Activated CD4-positive, alpha-beta T cell treated with anti-CD3 and anti-CD28 coated beads, Interleukin-2, amount 10 ng/mL, durations not matched to agents 24 days and 14 days (primary cell): ENCODE data around the gene EPHB3. TPM values are rescaled to one million over a fixed set of nuclear protein-coding genes. Genes with fewer than 3 reads are reported as not detected.

Source experiments
- DNase-seq: peaks from one replicate; pipeline ENCODE4 v3.0.0; 2022
- H3K27ac Mint-ChIP-seq: one replicate; pipeline ENCODE4 v1.8.0; 2022; ENCODE audit warnings: mild to moderate bottlenecking, mixed read lengths
- H3K27me3 Mint-ChIP-seq: one replicate; pipeline ENCODE4 v1.8.0; 2022; ENCODE audit warnings: mixed read lengths
- H3K36me3 Mint-ChIP-seq: one replicate; pipeline ENCODE4 v1.8.0; 2022; ENCODE audit warnings: low read depth, mild to moderate bottlenecking, mixed read lengths
- H3K4me1 Mint-ChIP-seq: one replicate; pipeline ENCODE4 v1.8.0; 2021; ENCODE audit warnings: mixed read lengths
- H3K4me3 Mint-ChIP-seq: one replicate; pipeline ENCODE4 v1.8.0; 2022; ENCODE audit warnings: mild to moderate bottlenecking, moderate library complexity, mixed read lengths
- H3K9me3 Mint-ChIP-seq: one replicate; pipeline ENCODE4 v1.8.0; 2021; ENCODE audit warnings: mixed read lengths
- intact Hi-C: fragments of 100-400 bp; cut with micrococcal nuclease; formaldehyde crosslinking; loops from one replicate; pipeline ENCODE4 v1.15.1; 2023
- total RNA-seq: library from RNA; stranded (reverse); gene quantifications from 2 replicates; pipeline ENCODE4 v1.2.3, GENCODE V29; 2022

The EPHB3 gene
- total RNA-seq, 1 donor from 2014 or later, result 0.05 TPM

DNA sequence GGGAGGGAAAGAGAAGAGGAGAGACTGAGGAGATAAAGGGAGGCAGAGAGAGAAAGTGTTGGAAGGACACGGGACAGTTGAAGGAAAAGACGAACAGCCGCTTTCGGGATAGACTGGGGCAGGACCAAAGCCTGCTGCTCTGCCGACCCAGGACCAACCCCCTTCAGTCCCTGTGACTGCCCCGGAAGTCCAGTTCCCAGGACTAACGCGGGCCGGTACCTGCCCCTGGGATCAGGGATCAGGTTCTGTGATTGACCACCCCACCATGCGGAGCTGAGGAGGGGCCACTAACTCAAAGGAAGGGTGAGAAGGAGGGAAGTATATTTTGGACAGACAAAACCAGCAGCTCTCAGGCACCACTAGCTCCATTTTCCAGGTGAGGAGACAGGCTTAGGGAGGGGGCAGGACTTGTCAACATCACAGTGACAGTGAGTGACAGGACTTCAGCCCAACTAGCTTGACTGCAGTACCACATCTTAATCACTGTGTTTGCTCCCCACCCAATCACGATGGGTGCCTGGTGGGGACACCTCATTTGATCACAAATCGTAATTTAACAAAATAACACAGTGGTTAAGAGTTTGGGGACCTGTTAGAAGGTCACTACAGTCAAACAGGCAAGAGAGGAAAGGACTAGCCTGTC, 9.8 kb upstream of the EPHB3 start:
- H3K27me3 Mint-ChIP-seq, result peaks cover 11% of the 10 kb centered on the region
- intact Hi-C loops, result no loop called here
- peaks cover 4% of the 10 kb centered on the region for H3K4me1 Mint-ChIP-seq
- H3K9me3 Mint-ChIP-seq, result no peaks in the 10 kb centered on the region
- no peak overlapping the region for H3K27ac Mint-ChIP-seq
- no peaks in the 10 kb centered on the region for H3K36me3 Mint-ChIP-seq
- H3K4me3 Mint-ChIP-seq, result no peak overlapping the region
- no peak for DNase-seq

DNA sequence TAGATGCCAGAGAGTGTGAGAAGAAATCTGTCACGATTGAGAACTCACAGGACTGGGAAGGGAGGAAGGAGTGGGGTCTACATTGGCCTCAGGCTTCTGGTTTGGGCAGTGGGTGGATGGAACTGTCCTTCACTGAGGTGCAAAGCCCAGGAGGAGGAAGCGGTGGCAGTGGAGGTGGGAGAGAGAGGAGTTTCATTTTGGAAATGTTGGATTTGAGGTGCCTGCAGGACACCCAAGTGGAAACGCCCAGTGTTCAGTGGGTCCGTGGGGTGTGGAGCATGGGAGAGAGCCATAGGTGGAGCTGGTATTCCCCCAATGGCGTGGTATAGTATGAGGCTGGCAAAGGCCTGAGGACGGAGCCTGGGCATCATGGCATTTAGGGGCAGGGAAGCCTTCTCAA, 9.3 kb upstream of the EPHB3 start:
- peaks cover 7% of the 10 kb centered on the region for H3K4me1 Mint-ChIP-seq
- peaks cover 12% of the 10 kb centered on the region for H3K27me3 Mint-ChIP-seq
- intact Hi-C loops, result no loop called here
- no peak for DNase-seq
- H3K36me3 Mint-ChIP-seq, result no peaks in the 10 kb centered on the region
- H3K27ac Mint-ChIP-seq, result no peak overlapping the region
- no peak overlapping the region for H3K4me3 Mint-ChIP-seq
- H3K9me3 Mint-ChIP-seq, result no peaks in the 10 kb centered on the region

DNA sequence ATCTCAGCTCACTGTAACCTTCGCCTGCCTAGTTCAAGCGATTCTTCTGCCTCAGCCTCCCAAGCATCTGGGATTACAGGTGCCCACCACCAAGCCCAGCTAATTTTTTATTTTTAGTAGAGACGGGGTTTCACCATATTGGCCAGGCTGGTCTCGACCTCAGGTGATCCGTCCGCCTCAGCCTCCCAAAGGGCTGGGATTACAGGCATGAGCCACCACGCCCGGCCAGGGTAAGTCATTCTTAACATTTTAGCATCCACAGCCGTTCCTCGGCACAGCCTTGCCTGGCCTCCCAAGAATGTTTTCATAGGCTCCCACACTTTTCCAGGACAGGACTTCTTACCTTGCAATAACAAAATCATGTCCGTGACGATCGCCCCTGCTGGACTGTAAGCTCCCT, 8.7 kb upstream of the EPHB3 start:
- DNase-seq, result no peak
- Mint-ChIP-seq H3K9me3 (no peaks in the 10 kb centered on the region), H3K27me3 (peaks cover 16% of the 10 kb centered on the region), H3K27ac (no peak overlapping the region), H3K4me1 (peaks cover 9% of the 10 kb centered on the region), H3K4me3 (no peak overlapping the region), H3K36me3 (no peaks in the 10 kb centered on the region)
- intact Hi-C loops, result no loop called here

GRCh38 chr3:184553385-184553784, 8.2 kb upstream of the EPHB3 start:
- H3K4me1 Mint-ChIP-seq, result peaks cover 9% of the 10 kb centered on the region
- H3K36me3 Mint-ChIP-seq, result no peaks in the 10 kb centered on the region

DNA sequence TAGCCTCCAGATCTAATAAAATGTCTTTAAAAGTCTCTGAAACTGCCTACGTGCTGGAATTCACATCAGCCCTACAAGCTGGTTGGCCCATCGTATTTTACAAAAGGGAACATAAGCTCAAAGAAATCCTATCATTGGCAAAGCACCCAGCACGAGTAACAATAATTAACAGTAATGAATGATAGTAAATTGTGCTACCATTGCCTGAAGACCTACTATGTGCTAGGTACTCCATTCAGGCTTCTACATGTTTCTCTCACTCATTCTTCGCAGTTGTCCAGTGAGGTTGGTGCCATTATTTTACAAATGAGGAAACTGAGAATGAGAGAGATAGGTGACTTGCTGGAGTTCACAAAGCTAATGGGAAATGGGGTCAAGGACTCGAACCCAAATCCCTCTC, 7.1 kb upstream of the EPHB3 start:
- intact Hi-C loops, result no loop called here
- no peak for DNase-seq
- Mint-ChIP-seq H3K36me3 (no peaks in the 10 kb centered on the region), H3K27me3 (peaks cover 24% of the 10 kb centered on the region), H3K27ac (no peak overlapping the region), H3K4me1 (peaks cover 9% of the 10 kb centered on the region), H3K9me3 (no peaks in the 10 kb centered on the region), H3K4me3 (no peak overlapping the region)

More at GRCh38 chr3:184553385-184553784, 8.2 kb upstream of the EPHB3 start:
- no peaks in the 10 kb centered on the region for H3K9me3 Mint-ChIP-seq
- no peak for DNase-seq
- no peak overlapping the region for H3K4me3 Mint-ChIP-seq
- intact Hi-C loops, result no loop called here
- peaks cover 18% of the 10 kb centered on the region for H3K27me3 Mint-ChIP-seq
- no peak overlapping the region for H3K27ac Mint-ChIP-seq

DNA sequence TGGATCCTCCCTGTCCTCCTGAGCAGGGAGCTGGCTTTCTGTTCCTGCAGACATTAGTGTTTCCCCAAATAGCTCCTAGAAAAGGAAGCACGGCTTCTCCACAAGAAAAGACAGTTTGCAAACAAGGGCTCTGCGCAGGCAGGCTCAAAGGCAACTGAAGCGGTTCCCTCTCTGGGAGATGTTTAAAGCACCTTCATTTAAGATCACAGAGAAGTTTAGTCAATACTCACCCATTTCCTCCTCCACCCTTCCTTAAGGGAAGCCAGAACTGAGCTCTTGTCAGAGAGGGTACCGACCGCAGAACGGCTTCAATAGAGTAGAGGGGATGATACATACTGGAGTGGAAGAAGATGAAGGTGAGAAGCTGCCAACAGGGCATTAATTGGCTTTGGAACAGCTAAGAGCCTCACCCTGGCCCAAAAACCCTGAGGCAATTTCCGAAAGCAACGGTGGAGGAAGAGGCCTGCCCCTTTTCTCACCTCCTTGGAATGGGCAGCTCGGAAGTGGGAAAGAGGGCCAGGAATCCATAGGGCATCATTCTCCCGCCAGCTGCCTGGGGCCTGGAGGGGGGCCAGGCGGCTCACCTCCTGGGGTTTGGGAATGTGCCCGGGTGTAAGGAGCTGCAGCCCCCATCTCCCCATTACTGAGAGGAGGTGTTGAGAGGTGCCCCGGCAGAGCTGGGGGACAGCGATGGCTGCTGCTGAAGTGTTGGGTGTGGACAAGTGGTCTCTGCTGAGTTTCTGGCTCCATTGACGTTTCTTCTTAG, 4.8 kb upstream of the EPHB3 start:
- H3K4me1 Mint-ChIP-seq, result peaks cover 21% of the 10 kb centered on the region
- peaks cover 37% of the 10 kb centered on the region for H3K27me3 Mint-ChIP-seq
- H3K9me3 Mint-ChIP-seq, result no peaks in the 10 kb centered on the region
- intact Hi-C loops, result no loop called here
- no peak overlapping the region for H3K27ac Mint-ChIP-seq
- H3K36me3 Mint-ChIP-seq, result no peaks in the 10 kb centered on the region
- DNase-seq, result no peak
- peak overlapping the region; percentile 52 for H3K4me3 Mint-ChIP-seq

DNA sequence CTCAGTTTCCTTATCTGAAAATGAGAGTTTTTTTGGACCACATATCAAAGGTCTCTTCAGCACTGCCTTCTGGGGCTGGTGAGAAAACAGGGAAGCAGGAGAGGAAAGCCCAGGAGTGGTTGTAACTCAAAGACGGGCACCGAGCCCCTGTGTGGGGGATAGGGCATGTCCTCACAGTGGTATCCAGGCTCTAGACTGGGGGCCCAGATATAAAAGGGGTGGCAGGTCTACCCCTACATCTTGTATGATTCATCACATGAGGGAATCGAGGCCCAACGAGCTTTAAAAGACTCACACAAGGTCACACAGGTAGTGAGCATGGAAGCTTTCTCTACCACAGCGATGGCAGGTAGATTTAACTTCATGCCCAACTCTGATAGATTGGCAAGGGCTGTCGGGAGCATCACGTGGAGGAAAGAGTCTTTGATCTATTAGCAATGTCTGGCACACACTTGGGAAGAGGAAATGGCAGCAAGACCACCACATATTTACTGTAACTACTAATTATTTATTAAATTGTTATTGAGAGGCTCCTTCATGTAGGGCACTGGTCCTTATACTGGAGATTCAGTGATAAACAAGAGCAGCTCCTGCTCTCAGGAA, 4.1 kb upstream of the EPHB3 start:
- Mint-ChIP-seq H3K36me3 (no peaks in the 10 kb centered on the region), H3K4me3 (no peak overlapping the region), H3K4me1 (peaks cover 21% of the 10 kb centered on the region), H3K27me3 (peaks cover 33% of the 10 kb centered on the region), H3K27ac (no peak overlapping the region), H3K9me3 (no peaks in the 10 kb centered on the region)
- intact Hi-C loops, result no loop called here
- DNase-seq, result no peak

- intact Hi-C loops, result no loop called here
- no peak for DNase-seq
- no peak overlapping the region for H3K27ac Mint-ChIP-seq
- H3K4me1 Mint-ChIP-seq, result peaks cover 21% of the 10 kb centered on the region
- H3K27me3 Mint-ChIP-seq, result peaks cover 41% of the 10 kb centered on the region
- H3K36me3 Mint-ChIP-seq, result no peaks in the 10 kb centered on the region
- H3K4me3 Mint-ChIP-seq, result no peak overlapping the region
- no peaks in the 10 kb centered on the region for H3K9me3 Mint-ChIP-seq
Measured at GRCh38 chr3:184558726-184559125, 2.9 kb upstream of the EPHB3 start.

DNA sequence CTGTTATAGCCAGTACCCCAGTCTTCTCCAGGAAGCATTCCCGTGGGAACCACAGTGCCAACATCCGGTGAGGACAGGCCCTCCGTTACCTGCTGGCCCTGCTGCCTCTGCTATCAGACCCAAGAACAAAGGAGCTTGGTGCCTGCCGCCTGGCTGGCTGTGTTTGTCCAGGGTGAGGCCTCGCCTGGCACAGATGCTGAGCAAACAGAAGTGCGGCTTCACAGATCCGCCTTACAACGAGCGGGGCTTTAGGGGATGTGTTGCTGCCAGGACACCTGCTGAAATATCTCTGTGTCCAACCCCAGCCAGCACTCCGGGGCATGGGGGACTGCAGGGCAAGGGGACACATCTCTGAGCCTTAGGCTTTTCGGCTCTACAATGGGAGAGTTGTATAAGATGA, 2.2 kb upstream of the EPHB3 start:
- Mint-ChIP-seq H3K4me1 (peaks cover 21% of the 10 kb centered on the region), H3K9me3 (no peaks in the 10 kb centered on the region), H3K27me3 (peaks cover 45% of the 10 kb centered on the region), H3K27ac (no peak overlapping the region), H3K36me3 (no peaks in the 10 kb centered on the region), H3K4me3 (no peak overlapping the region)
- intact Hi-C loops, result no loop called here
- no peak for DNase-seq

DNA sequence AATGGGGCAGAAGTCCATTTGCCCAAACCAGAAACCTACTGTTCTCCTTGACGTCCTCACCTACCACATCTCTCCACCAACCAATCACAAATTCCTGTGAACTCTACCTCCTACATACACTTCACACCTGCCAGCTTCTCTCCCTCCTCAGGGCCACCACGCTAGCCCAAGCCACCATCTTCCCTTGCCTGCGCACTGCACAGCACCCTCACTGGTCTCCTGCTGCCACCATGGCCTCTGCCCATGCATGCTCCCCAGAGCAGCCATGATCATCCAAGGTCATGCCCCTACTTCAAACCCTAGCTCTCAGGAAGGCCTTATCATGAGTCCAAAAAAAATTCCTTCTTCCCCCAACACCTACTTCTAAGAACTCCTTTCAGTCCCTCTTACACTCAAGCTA, 1.1 kb upstream of the EPHB3 start:
- no peak for DNase-seq
- Mint-ChIP-seq H3K4me3 (peak overlapping the region; percentile 77), H3K27me3 (peaks cover 54% of the 10 kb centered on the region), H3K27ac (no peak overlapping the region), H3K4me1 (peaks cover 21% of the 10 kb centered on the region), H3K36me3 (no peaks in the 10 kb centered on the region), H3K9me3 (no peaks in the 10 kb centered on the region)
- intact Hi-C loops, result no loop called here

DNA sequence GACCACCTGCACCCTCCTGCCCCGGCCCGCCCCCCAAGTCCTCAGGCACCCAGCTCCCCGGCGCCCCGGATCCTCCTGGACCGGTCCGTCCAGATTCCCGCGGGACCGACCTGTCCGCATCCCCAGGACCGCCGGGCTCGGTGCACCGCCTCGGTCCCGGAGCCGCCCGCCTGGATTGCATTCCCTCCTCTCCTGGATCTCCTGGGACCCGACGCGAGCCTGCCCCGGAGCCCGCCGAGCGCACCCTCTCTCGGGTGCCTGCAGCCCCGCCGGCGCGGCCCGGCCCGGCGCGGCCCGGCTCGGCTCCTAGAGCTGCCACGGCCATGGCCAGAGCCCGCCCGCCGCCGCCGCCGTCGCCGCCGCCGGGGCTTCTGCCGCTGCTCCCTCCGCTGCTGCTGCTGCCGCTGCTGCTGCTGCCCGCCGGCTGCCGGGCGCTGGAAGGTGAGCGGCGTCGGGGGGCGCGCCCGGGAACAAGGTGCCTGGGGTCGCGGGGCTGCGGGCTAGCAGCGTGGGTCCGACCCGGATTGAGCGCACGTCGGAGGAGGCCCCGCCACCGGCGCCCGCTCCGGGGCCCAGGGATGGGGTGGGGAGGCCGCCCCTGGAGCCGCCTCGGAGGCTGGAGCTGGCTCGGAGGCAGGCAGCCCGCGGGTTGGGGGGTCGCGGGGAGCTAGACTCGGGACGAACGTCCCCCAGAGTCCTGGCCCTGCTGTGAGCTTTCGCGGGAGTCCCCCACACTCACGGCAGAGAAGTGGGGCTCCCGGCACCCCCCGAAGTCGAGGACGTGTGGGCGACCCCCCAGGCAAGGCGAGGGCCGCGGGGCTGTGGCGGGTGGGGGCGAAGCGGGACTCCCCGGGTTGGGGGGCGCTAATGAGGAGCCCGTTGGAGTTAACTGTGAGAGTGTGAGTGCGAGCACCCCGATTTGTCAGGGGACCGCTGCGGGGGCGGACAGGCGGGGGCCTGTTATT, 610 bp downstream of the EPHB3 start:
- Mint-ChIP-seq H3K27me3 (peaks cover 55% of the 10 kb centered on the region), H3K27ac (no peak overlapping the region), H3K9me3 (no peaks in the 10 kb centered on the region), H3K36me3 (no peaks in the 10 kb centered on the region), H3K4me1 (peaks cover 14% of the 10 kb centered on the region), H3K4me3 (peak overlapping the region; percentile 77)
- intact Hi-C loops, result loop anchor here (1.0 kb wide), 6 partner anchors 75 to 241 kb away; partner anchors contain the start of gene MAGEF1
- DNase-seq, result peak; percentile 65

DNA sequence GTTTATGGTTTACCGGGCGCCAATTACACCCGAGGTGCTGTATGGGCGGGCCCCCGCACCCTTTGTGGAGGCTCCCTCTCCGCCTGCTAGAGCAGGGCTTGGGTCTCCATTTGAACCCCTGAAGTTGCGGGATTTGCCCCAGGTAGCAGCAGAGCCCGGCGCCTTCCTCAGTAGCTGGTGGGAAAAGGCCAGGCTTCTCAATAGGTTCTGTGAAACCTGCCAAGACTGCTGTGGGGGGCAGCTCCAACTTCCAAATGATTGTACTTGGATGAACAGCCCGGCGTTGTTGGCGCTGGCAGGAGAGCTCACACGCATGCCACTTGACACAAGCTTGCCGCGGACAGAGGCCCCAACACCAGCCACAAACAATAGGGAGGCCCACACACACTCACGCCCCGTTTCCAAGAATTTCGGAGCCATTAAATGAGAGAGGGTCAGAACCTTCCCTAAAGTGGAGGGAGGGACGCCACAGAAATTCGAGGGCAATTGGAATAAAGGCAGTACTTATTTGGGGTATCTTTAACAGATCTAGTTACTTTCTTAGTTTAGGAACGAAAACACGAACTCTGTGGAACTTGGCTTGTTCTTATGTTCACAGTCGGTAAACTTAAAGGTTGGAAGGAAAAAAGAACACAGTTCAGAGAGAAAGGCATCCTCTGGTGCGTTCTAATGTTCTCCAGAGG, 1.4 kb downstream of the EPHB3 start:
- H3K36me3 Mint-ChIP-seq, result no peaks in the 10 kb centered on the region
- no peak overlapping the region for H3K4me3 Mint-ChIP-seq
- no peak overlapping the region for H3K27ac Mint-ChIP-seq
- intact Hi-C loops, result no loop called here
- peaks cover 57% of the 10 kb centered on the region for H3K27me3 Mint-ChIP-seq
- no peaks in the 10 kb centered on the region for H3K9me3 Mint-ChIP-seq
- H3K4me1 Mint-ChIP-seq, result peaks cover 12% of the 10 kb centered on the region
- no peak for DNase-seq

- intact Hi-C loops, result no loop called here
- peak; percentile 63 for DNase-seq
- no peaks in the 10 kb centered on the region for H3K36me3 Mint-ChIP-seq
Measured at GRCh38 chr3:184563561-184563925, 2.0 kb downstream of the EPHB3 start.

More at GRCh38 chr3:184563561-184563925, 2.0 kb downstream of the EPHB3 start:
- H3K9me3 Mint-ChIP-seq, result no peaks in the 10 kb centered on the region
- H3K4me3 Mint-ChIP-seq, result no peak overlapping the region
- H3K4me1 Mint-ChIP-seq, result peaks cover 13% of the 10 kb centered on the region
- H3K27ac Mint-ChIP-seq, result no peak overlapping the region
- peaks cover 58% of the 10 kb centered on the region for H3K27me3 Mint-ChIP-seq
